Activated CD4-positive, alpha-beta T cell treated with anti-CD3 and anti-CD28 coated beads for 36 hours (primary cell): Measurements from ENCODE around the gene CES3. TPM values are rescaled to one million over a fixed set of nuclear protein-coding genes. Genes with fewer than 3 reads are reported as not detected.
"Not testable (repeated sequence)": the region's sequence is repeated elsewhere in the genome, so short reads cannot be mapped to it uniquely, and the experiment has no call there.

ENCODE experiments used
- ATAC-seq: fragments of 200-7000 bp; cut with Tn5 transposase; one replicate; pipeline ENCODE4 v1.10.0; 2021; ENCODE audit warnings: mild to moderate bottlenecking, moderate library complexity
- CTCF ChIA-PET: fragments of 350-600 bp; sonication (Branson Sonifier 250); formaldehyde crosslinking; loops from one replicate; lab custom pipeline; 2021; ENCODE audit warnings: antibody characterized with exemption; lab: Charles Lee
- POLR2A ChIA-PET: fragments of 350-600 bp; sonication (Branson Sonifier 250); formaldehyde crosslinking; loops from one replicate; lab custom pipeline; 2021; ENCODE audit warnings: antibody characterized with exemption, inconsistent platforms; lab: Charles Lee
- DNase-seq: peaks from one replicate; pipeline ENCODE4 v3.0.0-alpha.2; 2020
- H3K27ac Mint-ChIP-seq: one replicate; pipeline ENCODE4 v1.8.0; 2021; ENCODE audit warnings: mixed read lengths
- H3K27me3 Mint-ChIP-seq: one replicate; pipeline ENCODE4 v1.8.0; 2021; ENCODE audit warnings: mixed read lengths
- H3K36me3 Mint-ChIP-seq: one replicate; pipeline ENCODE4 v1.8.0; 2021; ENCODE audit warnings: low read depth, mixed read lengths
- H3K4me1 Mint-ChIP-seq: one replicate; pipeline ENCODE4 v1.8.0; 2021; ENCODE audit warnings: mixed read lengths
- H3K4me3 Mint-ChIP-seq: one replicate; pipeline ENCODE4 v1.8.0; 2021; ENCODE audit warnings: mild to moderate bottlenecking, moderate library complexity, mixed read lengths
- H3K9me3 Mint-ChIP-seq: one replicate; pipeline ENCODE4 v1.8.0; 2021; ENCODE audit warnings: low read depth, mixed read lengths
- intact Hi-C, 2 experiments: fragments of 100-400 bp; cut with DNase I in 1 of 2; cut with micrococcal nuclease in 1 of 2; formaldehyde crosslinking; loops; one replicate each; pipeline versions ENCODE4 v1.14.2 to v1.15.1; 2022 to 2024; cut with DNase I, micrococcal nuclease
- total RNA-seq, 2 experiments: library from RNA; stranded (reverse); gene quantifications; one replicate each; pipeline ENCODE4 v1.2.3, GENCODE V29; 2021

Gene CES3
- total RNA-seq, 2 experiments from 2014 or later = 1.6 to 1.9 TPM

DNA sequence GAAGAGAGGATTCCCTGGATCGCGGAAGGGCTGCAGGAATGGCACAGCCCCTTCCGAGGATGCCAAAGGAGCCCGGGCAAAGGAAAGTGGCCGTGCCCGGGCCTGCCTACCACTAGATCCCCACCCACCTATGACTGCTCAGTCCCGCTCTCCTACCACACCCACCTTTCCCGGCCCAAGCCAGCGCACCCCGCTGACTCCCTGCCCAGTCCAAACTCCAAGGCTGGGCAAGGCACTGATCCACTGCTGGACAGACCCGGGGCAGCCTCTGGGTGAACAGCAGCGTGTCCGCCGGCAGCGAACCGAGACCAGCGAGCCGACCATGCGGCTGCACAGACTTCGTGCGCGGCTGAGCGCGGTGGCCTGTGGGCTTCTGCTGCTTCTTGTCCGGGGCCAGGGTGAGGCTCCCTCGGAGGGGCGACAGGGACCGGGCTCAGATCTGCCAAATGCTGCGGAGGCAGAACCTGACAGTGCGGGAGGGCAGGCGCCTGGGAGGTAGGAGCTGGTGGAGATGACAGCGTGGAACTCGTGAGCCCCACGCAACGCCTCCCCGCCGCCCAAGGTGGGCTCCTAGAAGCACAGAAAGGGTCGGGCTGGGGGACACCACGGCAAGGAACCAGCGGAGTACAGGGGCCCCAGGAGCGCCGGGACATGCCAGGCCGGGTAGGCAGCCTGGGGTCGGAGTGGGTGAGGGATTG lies 25.6 kb upstream of the CES3 start, which contains the start of gene CES2:
CES2 (plus strand) TSS at position 203 of the 698 bp plus-strand sequence; CDS start at position 323, 120 bp downstream.
- no peaks in the 10 kb centered on the region for H3K9me3 Mint-ChIP-seq
- H3K27me3 Mint-ChIP-seq = no peaks in the 10 kb centered on the region
- H3K4me1 Mint-ChIP-seq = peaks cover 57% of the 10 kb centered on the region
- intact Hi-C loops = loop anchor here in 1 of 2 experiments (2.0 kb wide), 3 partner anchors 41 to 105 kb away; partner anchors contain the start of genes NAE1 and PDP2
- POLR2A ChIA-PET = no interaction called here
- H3K36me3 Mint-ChIP-seq = peaks cover 41% of the 10 kb centered on the region
- no peak for DNase-seq
- CTCF ChIA-PET = no interaction called here
- ATAC-seq = no peak
- H3K4me3 Mint-ChIP-seq = peak within 1 kb of the TSS; percentile 99
- peak within 1 kb of the TSS; percentile 96 for H3K27ac Mint-ChIP-seq

DNA sequence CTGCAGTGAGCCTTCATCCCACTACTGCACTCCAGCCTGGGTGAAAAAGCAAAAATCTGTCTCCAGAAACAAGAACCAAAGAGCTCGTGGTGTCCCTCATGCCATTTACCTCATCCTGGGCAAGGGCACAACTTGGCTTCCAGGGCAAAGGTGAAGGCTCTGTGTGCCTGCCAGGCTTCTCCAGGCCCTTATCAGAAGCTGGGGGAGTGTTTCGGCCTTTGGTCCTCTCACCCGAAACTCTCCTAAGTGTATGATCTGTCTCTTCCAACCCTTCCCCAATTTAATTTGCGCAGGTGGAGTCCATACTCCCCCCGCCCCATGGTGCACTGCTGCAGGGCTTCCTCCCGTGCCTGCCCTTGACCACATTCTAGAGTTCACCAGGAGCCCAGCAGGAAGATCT lies 24.6 kb upstream of the CES3 start:
- intact Hi-C loops = no loop called here
- Mint-ChIP-seq H3K4me3 (peak overlapping the region; percentile 99), H3K4me1 (peaks cover 57% of the 10 kb centered on the region), H3K27me3 (no peaks in the 10 kb centered on the region), H3K27ac (peak overlapping the region; percentile 58), H3K9me3 (no peaks in the 10 kb centered on the region), H3K36me3 (peaks cover 46% of the 10 kb centered on the region)
- ChIA-PET POLR2A (no interaction called here), CTCF (no interaction called here)
- no peak for ATAC-seq
- no peak for DNase-seq

DNA sequence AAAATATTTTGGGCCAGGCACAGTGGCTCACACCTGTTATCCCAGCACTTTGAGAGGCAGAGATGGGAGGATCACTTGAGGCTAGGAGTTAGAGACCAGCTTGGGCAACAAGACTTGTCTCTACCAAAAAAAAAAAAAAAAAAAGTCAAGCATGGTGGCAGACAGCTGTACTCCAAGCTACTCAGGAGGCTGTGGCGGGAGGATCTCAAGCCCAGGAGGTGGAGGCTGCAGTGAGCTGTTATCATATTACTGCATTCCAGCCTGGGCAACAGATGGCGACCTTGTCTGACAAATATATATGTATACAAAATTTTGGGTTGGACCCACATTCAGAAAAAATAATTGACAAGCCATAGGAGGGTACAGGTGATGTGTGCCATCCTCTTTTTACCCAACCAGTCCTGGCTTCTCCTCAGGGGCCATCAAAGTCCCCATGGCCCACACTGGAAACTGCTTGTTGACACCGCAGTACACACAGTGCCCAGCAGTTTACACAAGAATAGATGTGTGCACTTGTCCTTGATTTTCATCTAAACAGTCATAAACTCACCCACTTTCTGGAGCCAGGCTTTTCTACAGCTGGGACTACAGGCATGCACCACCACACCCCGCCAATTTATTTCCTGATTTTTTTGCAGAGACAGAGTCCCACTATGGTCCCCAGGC lies 24.0 kb upstream of the CES3 start:
- Mint-ChIP-seq H3K4me1 (peaks cover 53% of the 10 kb centered on the region), H3K4me3 (peak overlapping the region; percentile 99), H3K27me3 (no peaks in the 10 kb centered on the region), H3K27ac (peak overlapping the region; percentile 58), H3K36me3 (peaks cover 43% of the 10 kb centered on the region), H3K9me3 (no peaks in the 10 kb centered on the region)
- intact Hi-C loops = no loop called here
- CTCF ChIA-PET = no interaction called here
- POLR2A ChIA-PET = no interaction called here
- no peak for ATAC-seq
- DNase-seq = peak; percentile 38

DNA sequence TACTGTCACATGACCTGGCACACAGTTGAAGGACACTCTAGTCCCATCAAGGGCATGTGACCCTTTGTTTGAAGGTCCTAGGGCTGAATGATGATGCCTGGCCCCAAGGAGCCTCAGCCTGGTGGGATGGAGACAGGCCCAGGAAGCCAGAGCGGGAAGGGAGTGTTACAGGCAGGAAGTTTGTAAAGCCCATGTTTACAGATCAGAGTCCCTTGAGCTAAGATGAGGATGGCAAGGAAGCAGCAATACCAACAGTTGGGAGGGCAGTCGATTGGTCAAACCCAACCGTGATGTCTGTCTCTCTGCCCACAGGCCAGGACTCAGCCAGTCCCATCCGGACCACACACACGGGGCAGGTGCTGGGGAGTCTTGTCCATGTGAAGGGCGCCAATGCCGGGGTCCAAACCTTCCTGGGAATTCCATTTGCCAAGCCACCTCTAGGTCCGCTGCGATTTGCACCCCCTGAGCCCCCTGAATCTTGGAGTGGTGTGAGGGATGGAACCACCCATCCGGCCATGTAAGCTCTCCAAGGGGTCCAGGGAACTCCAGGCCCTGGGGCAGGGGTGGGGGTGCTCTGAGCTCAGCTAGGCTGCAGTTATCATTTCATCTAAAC lies 23.2 kb upstream of the CES3 start:
- ChIA-PET CTCF (interaction anchor here (0.9 kb wide), 1 partner anchor 15 kb away, joined by 3 read pairs; no protein-coding TSS in a partner anchor), POLR2A (no interaction called here)
- intact Hi-C loops = no loop called here
- Mint-ChIP-seq H3K9me3 (no peaks in the 10 kb centered on the region), H3K36me3 (peaks cover 38% of the 10 kb centered on the region), H3K4me1 (peaks cover 45% of the 10 kb centered on the region), H3K4me3 (no peak overlapping the region), H3K27me3 (no peaks in the 10 kb centered on the region), H3K27ac (no peak overlapping the region)
- DNase-seq (no peak), ATAC-seq (no peak)

DNA sequence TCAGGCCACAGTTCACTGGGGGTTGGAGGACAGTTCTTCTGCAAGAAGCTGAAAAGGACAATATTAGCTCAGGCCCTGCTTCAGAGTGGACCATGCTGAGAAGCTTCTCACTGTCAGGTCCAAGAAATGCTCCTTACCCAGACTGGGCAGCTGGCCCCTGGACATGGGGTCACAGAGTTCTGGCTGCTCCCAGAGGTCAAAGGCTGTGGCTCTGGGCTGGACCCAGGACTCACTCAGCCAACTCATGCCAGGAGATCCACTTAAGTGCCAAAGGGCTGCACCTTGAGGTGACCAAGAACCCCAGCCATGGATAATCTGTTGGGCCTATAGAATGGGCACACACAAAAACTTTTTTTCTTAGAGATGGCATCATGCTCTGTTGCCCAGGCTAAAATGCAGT lies 21.7 kb upstream of the CES3 start:
- ChIA-PET POLR2A (no interaction called here), CTCF (interaction anchor here (0.5 to 1.0 kb wide), 3 partner anchors 17 to 110 kb away, joined by 3 read pairs; no protein-coding TSS in a partner anchor)
- Mint-ChIP-seq H3K27me3 (no peaks in the 10 kb centered on the region), H3K4me3 (no peak overlapping the region), H3K27ac (no peak overlapping the region), H3K36me3 (peaks cover 29% of the 10 kb centered on the region), H3K4me1 (peaks cover 30% of the 10 kb centered on the region), H3K9me3 (no peaks in the 10 kb centered on the region)
- intact Hi-C loops = no loop called here
- ATAC-seq (no peak), DNase-seq (no peak)

DNA sequence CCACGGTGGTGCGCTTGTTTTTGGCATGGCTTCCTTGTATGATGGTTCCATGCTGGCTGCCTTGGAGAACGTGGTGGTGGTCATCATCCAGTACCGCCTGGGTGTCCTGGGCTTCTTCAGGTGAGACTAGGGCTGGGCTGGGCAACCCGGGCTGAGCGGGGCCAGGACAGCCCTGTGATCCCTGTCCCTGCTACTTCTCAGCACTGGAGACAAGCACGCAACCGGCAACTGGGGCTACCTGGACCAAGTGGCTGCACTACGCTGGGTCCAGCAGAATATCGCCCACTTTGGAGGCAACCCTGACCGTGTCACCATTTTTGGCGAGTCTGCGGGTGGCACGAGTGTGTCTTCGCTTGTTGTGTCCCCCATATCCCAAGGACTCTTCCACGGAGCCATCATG lies 20.8 kb upstream of the CES3 start:
- ATAC-seq = no peak
- Mint-ChIP-seq H3K27me3 (no peaks in the 10 kb centered on the region), H3K4me3 (no peak overlapping the region), H3K27ac (no peak overlapping the region), H3K4me1 (peaks cover 27% of the 10 kb centered on the region), H3K36me3 (peaks cover 26% of the 10 kb centered on the region), H3K9me3 (no peaks in the 10 kb centered on the region)
- no peak for DNase-seq
- intact Hi-C loops = no loop called here
- ChIA-PET POLR2A (interaction anchor here (0.7 to 0.8 kb wide), 2 partner anchors 10 to 13 kb away, joined by 3 read pairs; no protein-coding TSS in a partner anchor), CTCF (interaction anchor here (0.5 to 0.7 kb wide), 2 partner anchors 24 to 344 kb away, joined by 3 read pairs; no protein-coding TSS in a partner anchor)

DNA sequence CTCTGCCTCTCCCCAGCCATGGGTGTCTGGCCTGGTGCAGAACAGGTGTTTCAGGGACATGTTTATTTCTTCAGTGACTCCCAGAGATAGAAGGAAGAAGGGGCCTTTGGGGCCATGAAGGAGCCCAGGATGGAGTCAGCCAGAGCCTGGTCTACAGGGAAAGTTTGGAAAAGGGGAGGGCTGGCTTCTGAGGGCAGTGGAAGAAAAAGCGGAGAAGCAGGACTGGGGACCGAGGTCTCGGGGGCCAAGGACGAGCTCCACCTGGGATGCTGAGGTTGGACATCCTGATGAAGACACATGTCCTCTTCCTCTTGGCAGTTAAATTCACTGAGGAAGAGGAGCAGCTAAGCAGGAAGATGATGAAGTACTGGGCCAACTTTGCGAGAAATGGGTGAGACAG lies 18.1 kb upstream of the CES3 start:
- no peak overlapping the region for H3K4me3 Mint-ChIP-seq
- intact Hi-C loops = no loop called here
- POLR2A ChIA-PET = no interaction called here
- peaks cover 9% of the 10 kb centered on the region for H3K4me1 Mint-ChIP-seq
- H3K36me3 Mint-ChIP-seq = peaks cover 18% of the 10 kb centered on the region
- no peak for ATAC-seq
- DNase-seq = no peak
- no peaks in the 10 kb centered on the region for H3K27me3 Mint-ChIP-seq
- no peaks in the 10 kb centered on the region for H3K9me3 Mint-ChIP-seq
- CTCF ChIA-PET = interaction anchor here (1.4 to 1.6 kb wide), 2 partner anchors 10 to 11 kb away, joined by 5 to 7 read pairs; no protein-coding TSS in a partner anchor
- peak overlapping the region; percentile 8 for H3K27ac Mint-ChIP-seq

DNA sequence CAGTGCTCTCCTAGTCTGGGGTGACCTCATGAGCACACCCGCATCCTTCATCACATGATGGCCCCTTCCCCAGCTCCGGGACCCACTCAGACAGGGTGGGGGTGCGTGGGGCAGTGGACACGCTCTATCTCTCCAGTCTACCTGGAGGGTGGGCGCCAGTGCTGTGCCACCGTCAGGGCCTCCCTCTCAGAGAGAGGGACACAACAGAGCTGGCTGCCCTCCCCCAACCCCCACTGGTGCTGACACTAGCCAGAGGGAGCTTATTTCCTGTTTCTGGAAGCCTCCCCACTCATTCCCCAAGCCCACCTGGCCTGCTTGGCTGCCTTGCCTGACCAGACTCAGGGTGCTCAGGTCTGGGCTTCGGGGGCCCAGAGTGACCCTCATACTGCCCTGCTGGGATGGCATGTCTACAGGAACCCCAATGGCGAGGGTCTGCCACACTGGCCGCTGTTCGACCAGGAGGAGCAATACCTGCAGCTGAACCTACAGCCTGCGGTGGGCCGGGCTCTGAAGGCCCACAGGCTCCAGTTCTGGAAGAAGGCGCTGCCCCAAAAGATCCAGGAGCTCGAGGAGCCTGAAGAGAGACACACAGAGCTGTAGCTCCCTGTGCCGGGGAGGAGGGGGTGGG lies 17.5 kb upstream of the CES3 start:
- no peak for ATAC-seq
- intact Hi-C loops = no loop called here
- DNase-seq = no peak
- peaks cover 18% of the 10 kb centered on the region for H3K36me3 Mint-ChIP-seq
- H3K27ac Mint-ChIP-seq = no peak overlapping the region
- peaks cover 5% of the 10 kb centered on the region for H3K27me3 Mint-ChIP-seq
- peaks cover 14% of the 10 kb centered on the region for H3K4me1 Mint-ChIP-seq
- H3K4me3 Mint-ChIP-seq = no peak overlapping the region
- H3K9me3 Mint-ChIP-seq = no peaks in the 10 kb centered on the region
- POLR2A ChIA-PET = no interaction called here
- CTCF ChIA-PET = interaction anchor here (0.7 to 1.6 kb wide), 8 partner anchors 10 to 242 kb away, joined by 3 to 7 read pairs (median 3); no protein-coding TSS in a partner anchor

DNA sequence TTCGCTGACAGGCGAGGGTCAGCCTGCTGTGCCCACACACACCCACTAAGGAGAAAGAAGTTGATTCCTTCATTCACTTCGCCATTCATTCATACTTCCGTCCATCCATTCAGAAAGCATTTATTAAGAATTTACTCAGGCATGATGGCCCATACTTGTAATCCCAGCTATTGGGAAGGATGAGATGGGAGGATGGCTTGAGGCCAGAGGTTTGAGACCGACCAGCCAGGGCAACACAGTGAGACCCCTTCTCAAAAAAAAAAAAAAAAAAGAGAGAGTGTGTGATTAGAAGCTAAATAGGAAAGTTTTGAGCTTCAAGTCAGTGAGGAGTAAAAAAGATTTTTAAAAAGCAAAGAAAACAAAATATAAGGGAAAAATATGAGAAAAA lies 17.0 kb upstream of the CES3 start:
- CTCF ChIA-PET = interaction anchor here (0.7 to 1.6 kb wide), 8 partner anchors 10 to 241 kb away, joined by 3 to 7 read pairs (median 3); no protein-coding TSS in a partner anchor
- H3K4me3 Mint-ChIP-seq = no peak overlapping the region
- no peaks in the 10 kb centered on the region for H3K9me3 Mint-ChIP-seq
- peaks cover 16% of the 10 kb centered on the region for H3K4me1 Mint-ChIP-seq
- H3K36me3 Mint-ChIP-seq = peaks cover 18% of the 10 kb centered on the region
- no peak overlapping the region for H3K27ac Mint-ChIP-seq
- intact Hi-C loops = no loop called here
- no peak for DNase-seq
- ATAC-seq = no peak
- POLR2A ChIA-PET = interaction anchor here (0.7 kb wide), 1 partner anchor 300 kb away, joined by 3 read pairs; no protein-coding TSS in a partner anchor
- peaks cover 9% of the 10 kb centered on the region for H3K27me3 Mint-ChIP-seq

DNA sequence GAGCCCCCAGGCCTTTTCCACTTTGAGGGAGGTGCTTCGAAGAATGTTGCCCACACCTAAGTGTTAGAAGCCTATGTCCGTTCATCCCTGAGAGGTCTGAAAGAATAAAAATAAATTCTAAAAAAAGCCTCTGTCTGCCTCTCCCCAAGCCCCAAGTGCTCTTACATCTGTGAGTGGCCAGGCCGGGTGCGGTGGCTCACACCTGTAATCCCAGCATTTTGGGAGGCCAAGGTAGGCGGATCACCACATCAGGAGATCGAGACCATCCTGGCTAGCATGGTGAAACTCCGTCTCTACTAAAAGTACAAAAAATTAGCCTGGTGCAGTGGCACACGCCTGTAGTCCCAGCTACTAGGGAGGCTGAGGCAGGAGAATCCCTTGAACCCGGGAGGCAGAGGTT lies 16.1 kb upstream of the CES3 start:
- H3K4me3 Mint-ChIP-seq, ATAC-seq, H3K9me3 Mint-ChIP-seq, POLR2A ChIA-PET, H3K27ac Mint-ChIP-seq, DNase-seq: not testable (repeated sequence)
- H3K36me3 Mint-ChIP-seq = peaks cover 16% of the 10 kb centered on the region
- H3K27me3 Mint-ChIP-seq = peaks cover 17% of the 10 kb centered on the region
- intact Hi-C loops = loop anchor here in 1 of 2 experiments (5.0 kb wide), 1 partner anchor 522 kb away; no protein-coding TSS in a partner anchor
- H3K4me1 Mint-ChIP-seq = peaks cover 16% of the 10 kb centered on the region
- CTCF ChIA-PET = interaction anchor here (0.6 to 1.2 kb wide), 4 partner anchors 9 to 154 kb away, joined by 3 to 6 read pairs (median 4); no protein-coding TSS in a partner anchor
